GM21723 (cell line): ENCODE data around the gene AADACL2.
"Not testable (repeated sequence)": the region's sequence is repeated elsewhere in the genome, so short reads cannot be mapped to it uniquely, and the experiment has no call there.

Experiments used
- ATAC-seq: cut with Tn5 transposase; IDR thresholded peaks from one replicate; pipeline ENCODE4 v1.9.1; 2021; ENCODE audit warnings: mild to moderate bottlenecking, moderate library complexity; ENCODE audit not compliant: unreplicated experiment

Gene AADACL2

GRCh38 chr3:151765685-151766084, 32.0 kb downstream of the AADACL2 start:
- ATAC-seq, result no peak

GRCh38 chr3:151766454-151766853, 32.7 kb downstream of the AADACL2 start:
- ATAC-seq, result no peak

GRCh38 chr3:151768393-151768930, 34.7 kb downstream of the AADACL2 start:
- ATAC-seq, result no peak

- no peak for ATAC-seq
Measured at GRCh38 chr3:151769175-151769574, 35.4 kb downstream of the AADACL2 start.

GRCh38 chr3:151770956-151771355, 37.2 kb downstream of the AADACL2 start:
- ATAC-seq, result no peak

- no peak for ATAC-seq
Measured at GRCh38 chr3:151772825-151773480, 39.2 kb downstream of the AADACL2 start.

GRCh38 chr3:151774235-151774634, 40.5 kb downstream of the AADACL2 start:
- ATAC-seq, result no peak

- ATAC-seq, result no peak
Measured at GRCh38 chr3:151774910-151775309, 41.2 kb downstream of the AADACL2 start.

- no peak for ATAC-seq
Measured at GRCh38 chr3:151775314-151776258, 41.9 kb downstream of the AADACL2 start.

GRCh38 chr3:151776259-151776740, 42.6 kb downstream of the AADACL2 start:
- ATAC-seq, result no peak

- no peak for ATAC-seq
Measured at GRCh38 chr3:151777880-151778279, 44.2 kb downstream of the AADACL2 start.

GRCh38 chr3:151787626-151788025, 53.9 kb downstream of the AADACL2 start:
- ATAC-seq, result no peak

GRCh38 chr3:151788401-151788800, 54.7 kb downstream of the AADACL2 start:
- ATAC-seq, result no peak

- ATAC-seq, result no peak
Measured at GRCh38 chr3:151789853-151790463, 56.2 kb downstream of the AADACL2 start.

GRCh38 chr3:151790763-151791162, 57.0 kb downstream of the AADACL2 start:
- not testable (repeated sequence) for ATAC-seq

GRCh38 chr3:151792411-151792810, 58.7 kb downstream of the AADACL2 start:
- ATAC-seq, result no peak

- ATAC-seq, result no peak
Measured at GRCh38 chr3:151793636-151794035, 59.9 kb downstream of the AADACL2 start.

- ATAC-seq, result no peak
Measured at GRCh38 chr3:151794080-151794479, 60.4 kb downstream of the AADACL2 start.

- ATAC-seq, result no peak
Measured at GRCh38 chr3:151795276-151795675, 61.5 kb downstream of the AADACL2 start.

GRCh38 chr3:151796105-151796680, 62.5 kb downstream of the AADACL2 start:
- ATAC-seq, result no peak

GRCh38 chr3:151798466-151798865, 64.7 kb downstream of the AADACL2 start:
- ATAC-seq, result no peak
